GM18498 (cell line): Measurements from ENCODE around the gene ANKRD34A.
"Not testable (repeated sequence)": the region's sequence is repeated elsewhere in the genome, so short reads cannot be mapped to it uniquely, and the experiment has no call there.

Source experiments
- ATAC-seq: cut with Tn5 transposase; IDR thresholded peaks from one replicate; pipeline ENCODE4 v1.9.1; 2021; ENCODE audit warnings: mild to moderate bottlenecking, moderate library complexity; ENCODE audit not compliant: unreplicated experiment

The ANKRD34A gene

GRCh38 chr1:145949219-145949618, 15.2 kb downstream of the ANKRD34A start:
- ATAC-seq, result no peak

GRCh38 chr1:145947551-145947950, 16.8 kb downstream of the ANKRD34A start:
- ATAC-seq, result no peak

- no peak for ATAC-seq
Observed at GRCh38 chr1:145946477-145946986, 17.8 kb downstream of the ANKRD34A start.

- no peak for ATAC-seq
Observed at GRCh38 chr1:145944532-145944931, 19.8 kb downstream of the ANKRD34A start.

- ATAC-seq, result no peak
Observed at GRCh38 chr1:145942871-145943270, 21.5 kb downstream of the ANKRD34A start.

GRCh38 chr1:145942405-145942804, 22.0 kb downstream of the ANKRD34A start:
- ATAC-seq, result no peak

GRCh38 chr1:145937436-145937835, 26.9 kb downstream of the ANKRD34A start:
- no peak for ATAC-seq

- ATAC-seq, result no peak
Observed at GRCh38 chr1:145936247-145936646, 28.1 kb downstream of the ANKRD34A start.

GRCh38 chr1:145935708-145936107, 28.7 kb downstream of the ANKRD34A start:
- no peak for ATAC-seq

GRCh38 chr1:145932522-145933009, 31.8 kb downstream of the ANKRD34A start:
- ATAC-seq, result not testable (repeated sequence)

- no peak for ATAC-seq
Observed at GRCh38 chr1:145927916-145928643, 36.3 kb downstream of the ANKRD34A start.

- peak; percentile 97 for ATAC-seq
Observed at GRCh38 chr1:145927063-145927886, 37.1 kb downstream of the ANKRD34A start, which contains the start of gene RBM8A. RBM8A (minus strand) TSS chr1:145927484; CDS start chr1:145927426, 58 bp downstream.

- peak; percentile 1 for ATAC-seq
Observed at GRCh38 chr1:145926686-145927062, 37.7 kb downstream of the ANKRD34A start.

- ATAC-seq, result no peak
Observed at GRCh38 chr1:145922266-145922665, 42.1 kb downstream of the ANKRD34A start.

- not testable (repeated sequence) for ATAC-seq
Observed at GRCh38 chr1:145920297-145920696, 44.1 kb downstream of the ANKRD34A start.

- peak; percentile 5 for ATAC-seq
Observed at GRCh38 chr1:145918992-145919939, 45.1 kb downstream of the ANKRD34A start.

- peak; percentile 87 for ATAC-seq
Observed at GRCh38 chr1:145918144-145918991, 46.0 kb downstream of the ANKRD34A start, which contains the start of gene PEX11B. PEX11B (minus strand) TSS chr1:145918717; CDS start chr1:145918688, 29 bp downstream.

GRCh38 chr1:145917595-145917994, 46.8 kb downstream of the ANKRD34A start:
- ATAC-seq, result no peak

GRCh38 chr1:145916745-145917144, 47.6 kb downstream of the ANKRD34A start:
- ATAC-seq, result no peak
